Colonic mucosa (tissue), 4 donors: ENCODE results near the gene ERI3. TPM values are rescaled to one million over a fixed set of nuclear protein-coding genes. Genes with fewer than 3 reads are reported as not detected.
"Not testable (repeated sequence)": the region's sequence is repeated elsewhere in the genome, so short reads cannot be mapped to it uniquely, and the experiment has no call there.

ENCODE experiments used
- DNase-seq: peaks from one replicate; pipeline ENCODE4 v3.0.0-alpha.2; 2020
- H3K27ac ChIP-seq: fragments of 200-600 bp; one replicate; pipeline ENCODE4 v1.8.0; 2021
- H3K27me3 ChIP-seq: fragments of 200-600 bp; one replicate; pipeline ENCODE4 v1.8.0; 2021
- H3K36me3 ChIP-seq: fragments of 200-600 bp; one replicate; pipeline ENCODE4 v1.8.0; 2021
- H3K4me1 ChIP-seq: fragments of 200-600 bp; one replicate; pipeline ENCODE4 v1.8.0; 2021; ENCODE audit warnings: mild to moderate bottlenecking
- H3K4me3 ChIP-seq: fragments of 200-600 bp; one replicate; pipeline ENCODE4 v1.8.0; 2021
- H3K9ac ChIP-seq, 2 donors: one replicate each; pipeline ENCODE4 v1.7.0; 2013; ENCODE audit warnings: control low read depth in 2 of 2, low read depth in 2 of 2, low read length in 2 of 2
- H3K9me3 ChIP-seq: fragments of 200-600 bp; one replicate; pipeline ENCODE4 v1.8.0; 2021
- intact Hi-C: fragments of 100-400 bp; cut with DNase I; formaldehyde crosslinking; loops from one replicate; pipeline ENCODE4 v1.14.1; 2022
- total RNA-seq, 2 donors: library from RNA; stranded (reverse); fragmentation: NEBNext Ultra II Directional in 1 of 2; extraction: Animal tissue kit (Norgen Biotek cat#: 25700) in 1 of 2; gene quantifications; one replicate each; pipeline ENCODE4 v1.2.1, GENCODE V29; 2021
- TF ChIP-seq, protein P1 (sequence below): fragments of 200-600 bp; IDR thresholded peaks from one replicate; pipeline ENCODE4 v1.8.0; 2022; ENCODE audit warnings: antibody characterized with exemption, mild to moderate bottlenecking
- donor health status: healthy.
- donor health status: DM: no; HTN: no; CAD: no.
- donor health status: DM: no; HTN: no; CAD: no.

ERI3 gene
- total RNA-seq, 2 donors from 2014 or later, result 29.7 to 58.2 TPM

DNA sequence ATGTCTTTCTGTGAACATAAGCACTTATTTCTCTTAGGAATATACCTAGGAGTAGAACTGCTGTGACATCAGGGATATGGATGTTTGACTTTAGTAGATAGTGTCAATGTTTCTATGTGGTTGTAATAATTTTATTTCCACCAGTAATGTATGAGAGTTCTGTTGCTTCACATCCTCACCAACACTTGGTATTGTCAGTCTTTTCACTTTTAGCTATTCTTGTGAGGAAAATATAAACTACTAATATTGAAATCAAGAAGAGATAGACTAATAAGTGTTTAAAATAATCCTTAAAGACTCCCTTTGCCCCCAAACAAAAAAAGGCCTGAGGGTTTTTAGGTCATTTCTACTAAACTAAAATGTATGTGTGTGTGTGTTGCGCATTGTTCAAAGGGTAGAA, 144.5 kb downstream of the ERI3 start:
- H3K36me3 ChIP-seq, result peaks cover 1% of the 10 kb centered on the region
- H3K4me3 ChIP-seq, result no peak overlapping the region
- intact Hi-C loops, result no loop called here
- no peak overlapping the region for H3K9ac ChIP-seq
- no peaks in the 10 kb centered on the region for H3K9me3 ChIP-seq
- H3K27me3 ChIP-seq, result no peaks in the 10 kb centered on the region
- H3K4me1 ChIP-seq, result peaks cover 14% of the 10 kb centered on the region
- no peak overlapping the region for H3K27ac ChIP-seq
- DNase-seq, result no peak
- TF ChIP-seq, protein P1, sequence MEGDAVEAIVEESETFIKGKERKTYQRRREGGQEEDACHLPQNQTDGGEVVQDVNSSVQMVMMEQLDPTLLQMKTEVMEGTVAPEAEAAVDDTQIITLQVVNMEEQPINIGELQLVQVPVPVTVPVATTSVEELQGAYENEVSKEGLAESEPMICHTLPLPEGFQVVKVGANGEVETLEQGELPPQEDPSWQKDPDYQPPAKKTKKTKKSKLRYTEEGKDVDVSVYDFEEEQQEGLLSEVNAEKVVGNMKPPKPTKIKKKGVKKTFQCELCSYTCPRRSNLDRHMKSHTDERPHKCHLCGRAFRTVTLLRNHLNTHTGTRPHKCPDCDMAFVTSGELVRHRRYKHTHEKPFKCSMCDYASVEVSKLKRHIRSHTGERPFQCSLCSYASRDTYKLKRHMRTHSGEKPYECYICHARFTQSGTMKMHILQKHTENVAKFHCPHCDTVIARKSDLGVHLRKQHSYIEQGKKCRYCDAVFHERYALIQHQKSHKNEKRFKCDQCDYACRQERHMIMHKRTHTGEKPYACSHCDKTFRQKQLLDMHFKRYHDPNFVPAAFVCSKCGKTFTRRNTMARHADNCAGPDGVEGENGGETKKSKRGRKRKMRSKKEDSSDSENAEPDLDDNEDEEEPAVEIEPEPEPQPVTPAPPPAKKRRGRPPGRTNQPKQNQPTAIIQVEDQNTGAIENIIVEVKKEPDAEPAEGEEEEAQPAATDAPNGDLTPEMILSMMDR, result no peak

DNA sequence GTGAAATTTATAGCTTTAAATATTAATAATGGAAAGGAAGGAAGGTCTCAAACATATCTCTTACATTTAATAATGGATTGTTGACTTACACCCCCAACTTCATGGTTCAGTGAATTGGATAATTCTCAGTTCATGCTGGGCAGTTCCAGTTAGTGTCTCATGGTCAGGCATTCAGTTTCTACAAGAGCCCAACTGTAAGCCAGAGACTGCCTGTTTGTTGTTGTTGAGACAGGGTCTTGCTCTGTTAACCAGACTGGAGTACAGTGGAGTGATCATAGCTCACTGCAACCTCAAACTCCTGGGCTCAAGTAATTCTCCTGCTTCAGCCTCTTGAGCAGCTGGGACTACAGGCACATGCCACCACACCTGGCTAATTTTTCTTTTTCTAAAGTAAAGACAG, 146.8 kb downstream of the ERI3 start:
- Histone ChIP-seq H3K36me3 (no peaks in the 10 kb centered on the region), H3K4me1 (peaks cover 8% of the 10 kb centered on the region), H3K9ac (no peak overlapping the region), H3K9me3 (no peaks in the 10 kb centered on the region), H3K4me3 (no peak overlapping the region), H3K27me3 (no peaks in the 10 kb centered on the region), H3K27ac (no peak overlapping the region)
- TF ChIP-seq, protein P1, result no peak
- intact Hi-C loops, result no loop called here
- DNase-seq, result no peak

DNA sequence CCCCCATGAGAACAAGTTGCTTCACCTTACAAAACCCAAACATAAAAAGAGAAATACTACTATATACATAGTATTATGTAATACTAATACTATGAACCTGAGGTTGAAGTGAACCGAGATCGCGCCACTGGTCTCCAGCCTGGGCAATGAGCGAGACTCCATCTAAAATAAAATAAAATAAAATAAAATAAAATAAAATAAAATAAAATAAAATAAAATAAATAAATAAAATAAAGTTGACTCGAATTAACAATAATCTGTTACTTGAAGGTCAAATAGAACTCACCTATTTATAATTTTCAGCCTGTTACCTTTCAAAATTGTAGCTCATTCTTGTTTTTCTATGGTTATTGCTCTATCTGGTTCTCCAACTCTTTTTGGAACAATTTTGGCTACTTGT, 148.5 kb downstream of the ERI3 start:
- H3K4me3 ChIP-seq, DNase-seq, H3K4me1 ChIP-seq, intact Hi-C loops, H3K36me3 ChIP-seq, H3K9ac ChIP-seq, H3K27ac ChIP-seq, H3K9me3 ChIP-seq, H3K27me3 ChIP-seq: not testable (repeated sequence)

DNA sequence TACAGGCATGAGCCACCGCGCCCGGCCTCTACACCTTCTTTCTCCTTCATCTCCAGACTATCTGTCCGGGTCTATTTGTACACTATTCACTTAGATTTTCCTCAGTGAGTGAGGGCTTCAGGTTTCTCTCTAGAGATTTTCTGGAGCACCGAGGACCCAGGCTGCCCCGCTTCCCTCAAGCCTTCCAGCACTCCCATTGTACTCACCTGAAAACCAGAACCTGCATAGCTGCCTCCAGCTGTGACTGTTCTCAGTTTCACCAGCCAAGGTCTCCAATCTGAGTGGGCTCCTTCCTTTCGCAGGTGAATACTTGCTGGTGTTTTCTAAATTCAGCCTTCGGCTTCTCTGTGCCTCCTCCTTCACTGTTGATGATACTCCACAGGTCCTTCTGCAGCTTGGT, 154.7 kb downstream of the ERI3 start:
- Histone ChIP-seq H3K9ac (no peak overlapping the region), H3K36me3 (no peaks in the 10 kb centered on the region), H3K27me3 (no peaks in the 10 kb centered on the region), H3K9me3 (no peaks in the 10 kb centered on the region), H3K4me3 (no peak overlapping the region), H3K4me1 (no peaks in the 10 kb centered on the region), H3K27ac (no peak overlapping the region)
- no peak for DNase-seq
- intact Hi-C loops, result no loop called here
- TF ChIP-seq, protein P1, result no peak

DNA sequence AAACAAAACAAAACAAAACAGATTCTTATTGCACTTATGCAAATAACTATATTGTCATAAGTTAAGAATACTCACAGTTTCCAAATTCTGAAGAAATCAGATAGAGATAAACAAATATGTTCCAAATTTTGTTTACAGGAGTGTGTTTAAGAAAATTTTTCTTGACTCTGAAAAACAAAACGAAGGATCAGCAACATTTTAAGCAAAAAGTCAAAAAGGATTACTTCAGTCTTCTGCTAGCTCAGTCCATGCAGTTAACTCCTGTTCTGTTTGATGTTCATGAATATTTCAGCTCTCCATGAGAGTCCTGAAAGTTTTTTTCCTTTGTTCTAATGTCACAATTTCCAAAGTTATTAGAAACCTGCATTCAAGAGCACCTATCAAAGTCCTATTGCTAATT, 180.4 kb downstream of the ERI3 start:
- TF ChIP-seq, protein P1, result no peak
- Histone ChIP-seq H3K36me3 (no peaks in the 10 kb centered on the region), H3K27me3 (no peaks in the 10 kb centered on the region), H3K9me3 (no peaks in the 10 kb centered on the region), H3K4me1 (no peaks in the 10 kb centered on the region), H3K9ac (no peak overlapping the region), H3K27ac (no peak overlapping the region), H3K4me3 (no peak overlapping the region)
- intact Hi-C loops, result no loop called here
- no peak for DNase-seq

Other genes starting within 250 kb of the ERI3 start
- gene KLF17, start 236.4 kb downstream of the ERI3 start, total RNA-seq, result not detected
- gene KLF18, start 213.6 kb downstream of the ERI3 start, total RNA-seq, result not detected
- 10 to 100 TPM; 30.6 to 51.5 TPM for gene DMAP1, start 141.8 kb downstream of the ERI3 start, total RNA-seq
- 10 to 100 TPM; 53.3 to 62.0 TPM for gene RNF220, start 50.0 kb upstream of the ERI3 start, total RNA-seq